K562 (cell line): ENCODE data around the gene NSG2.

Experiments used
- ARNT ChIP-seq, 2 experiments: fragments of 450-650 bp; IDR thresholded peaks; 2 replicates each; pipeline ENCODE4 v1.6.1; 2016; ENCODE audit warnings: mild to moderate bottlenecking in 1 of 2
- BRD4 ChIP-seq: fragments of 200-600 bp; sonication (generic); IDR thresholded peaks from 2 replicates; pipeline ENCODE4 v1.6.1; 2017; ENCODE audit warnings: inconsistent platforms
- EP300 ChIP-seq: IDR thresholded peaks from 2 replicates; pipeline ENCODE4 v1.6.1; 2012; ENCODE audit warnings: low read length, improper control_type of control experiment
- HMG20B ChIP-seq: fragments of 250-450 bp; sonication (Bioruptor Pico); IDR thresholded peaks from 2 replicates; pipeline ENCODE4 v1.5.0; 2021; ENCODE audit warnings: mild to moderate bottlenecking
- SMAD3 ChIP-seq: fragments of 450-650 bp; formaldehyde crosslinking; conservative IDR thresholded peaks from 2 replicates; pipeline ENCODE4 v1.4.0; 2020; ENCODE audit warnings: mild to moderate bottlenecking
- TEAD4 ChIP-seq, 2 experiments: sonication (generic) in 1 of 2; formaldehyde crosslinking in 1 of 2; IDR thresholded peaks; 2 replicates each; pipeline versions ENCODE4 v1.6.1 to v1.8.0; 2012 to 2022; ENCODE audit warnings: borderline replicate concordance in 1 of 2, inconsistent platforms in 1 of 2, low read length in 1 of 2, mild to moderate bottlenecking in 1 of 2, missing genetic modification reagents in 1 of 2
- ZNF121 ChIP-seq: sonication (generic); formaldehyde crosslinking; conservative IDR thresholded peaks from 2 replicates; pipeline ENCODE4 v1.8.0; 2022; ENCODE audit warnings: missing genetic modification reagents
- ZNF79 ChIP-seq: fragments of 250-450 bp; sonication (Bioruptor Pico); IDR thresholded peaks from 2 replicates; pipeline ENCODE4 v1.4.0; 2020; ENCODE audit warnings: low read depth, mild to moderate bottlenecking, moderate library complexity
- TF ChIP-seq, protein P1 (sequence below), 3 experiments: IDR thresholded peaks in 2 of 3; conservative IDR thresholded peaks in 1 of 3; 2 replicates each; pipeline ENCODE4 v1.5.1; 2011 to 2012; ENCODE audit warnings: low read length in 3 of 3, mild to moderate bottlenecking in 3 of 3, control low read depth in 2 of 3, improper control_type of control experiment in 1 of 3, inconsistent platforms in 1 of 3, low read depth in 1 of 3, mixed read lengths in 1 of 3, moderate library complexity in 1 of 3; ENCODE audit not compliant: insufficient read depth in 2 of 3
- TF ChIP-seq, protein P2 (sequence below): IDR thresholded peaks from 3 replicates; pipeline ENCODE4 v1.6.1; 2011; ENCODE audit warnings: borderline replicate concordance, mild to moderate bottlenecking; ENCODE audit not compliant: insufficient read length, insufficient read depth
- TF ChIP-seq, protein P3 (sequence below): fragments of 250-450 bp; sonication (Bioruptor Pico); IDR thresholded peaks from 2 replicates; pipeline ENCODE4 v1.4.0; 2020; ENCODE audit warnings: mild to moderate bottlenecking

DNA sequence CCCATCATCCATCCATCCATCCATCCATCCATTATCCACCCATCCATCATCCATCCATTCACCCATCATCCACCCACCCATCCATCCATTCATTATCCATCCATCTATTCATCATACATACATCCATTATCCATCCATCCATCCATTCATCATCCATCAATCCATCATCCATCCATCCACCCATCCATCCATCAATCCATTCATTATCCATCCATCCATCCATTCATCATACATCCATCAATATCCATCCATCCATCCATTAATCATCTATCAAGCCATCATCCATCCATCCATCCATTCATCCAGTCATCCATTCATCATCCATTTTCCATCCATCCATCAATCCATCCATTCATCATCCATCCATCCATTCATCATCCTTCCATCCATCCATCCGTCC lies 89.0 kb downstream of the NSG2 start:
- TF ChIP-seq SMAD3 (CRISPR knock-in tag) (no peak), ZNF121 (no peak), HMG20B (no peak), ARNT (IDR thresholded peaks at IDR 0.05) (no peak), TEAD4 (IDR thresholded peaks at IDR 0.05; ENCODE audit: low read length) (no peak), TEAD4 (CRISPR knock-in tag; IDR thresholded peaks at IDR 0.05; ENCODE audit: borderline replicate concordance) (no peak), BRD4 (no peak), EP300 (no peak), ZNF79 (CRISPR knock-in tag) (no peak)
- TF ChIP-seq, protein P1, sequence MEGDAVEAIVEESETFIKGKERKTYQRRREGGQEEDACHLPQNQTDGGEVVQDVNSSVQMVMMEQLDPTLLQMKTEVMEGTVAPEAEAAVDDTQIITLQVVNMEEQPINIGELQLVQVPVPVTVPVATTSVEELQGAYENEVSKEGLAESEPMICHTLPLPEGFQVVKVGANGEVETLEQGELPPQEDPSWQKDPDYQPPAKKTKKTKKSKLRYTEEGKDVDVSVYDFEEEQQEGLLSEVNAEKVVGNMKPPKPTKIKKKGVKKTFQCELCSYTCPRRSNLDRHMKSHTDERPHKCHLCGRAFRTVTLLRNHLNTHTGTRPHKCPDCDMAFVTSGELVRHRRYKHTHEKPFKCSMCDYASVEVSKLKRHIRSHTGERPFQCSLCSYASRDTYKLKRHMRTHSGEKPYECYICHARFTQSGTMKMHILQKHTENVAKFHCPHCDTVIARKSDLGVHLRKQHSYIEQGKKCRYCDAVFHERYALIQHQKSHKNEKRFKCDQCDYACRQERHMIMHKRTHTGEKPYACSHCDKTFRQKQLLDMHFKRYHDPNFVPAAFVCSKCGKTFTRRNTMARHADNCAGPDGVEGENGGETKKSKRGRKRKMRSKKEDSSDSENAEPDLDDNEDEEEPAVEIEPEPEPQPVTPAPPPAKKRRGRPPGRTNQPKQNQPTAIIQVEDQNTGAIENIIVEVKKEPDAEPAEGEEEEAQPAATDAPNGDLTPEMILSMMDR (IDR thresholded peaks at IDR 0.05 in 2 of 3, conservative IDR thresholded peaks at IDR 0.05 in 1 of 3; ENCODE audit: insufficient read depth in 2 of 3, low read depth in 1 of 3, low read length in 3 of 3), result no peak
- TF ChIP-seq, protein P2, sequence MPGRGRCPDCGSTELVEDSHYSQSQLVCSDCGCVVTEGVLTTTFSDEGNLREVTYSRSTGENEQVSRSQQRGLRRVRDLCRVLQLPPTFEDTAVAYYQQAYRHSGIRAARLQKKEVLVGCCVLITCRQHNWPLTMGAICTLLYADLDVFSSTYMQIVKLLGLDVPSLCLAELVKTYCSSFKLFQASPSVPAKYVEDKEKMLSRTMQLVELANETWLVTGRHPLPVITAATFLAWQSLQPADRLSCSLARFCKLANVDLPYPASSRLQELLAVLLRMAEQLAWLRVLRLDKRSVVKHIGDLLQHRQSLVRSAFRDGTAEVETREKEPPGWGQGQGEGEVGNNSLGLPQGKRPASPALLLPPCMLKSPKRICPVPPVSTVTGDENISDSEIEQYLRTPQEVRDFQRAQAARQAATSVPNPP, result no peak
- TF ChIP-seq, protein P3, sequence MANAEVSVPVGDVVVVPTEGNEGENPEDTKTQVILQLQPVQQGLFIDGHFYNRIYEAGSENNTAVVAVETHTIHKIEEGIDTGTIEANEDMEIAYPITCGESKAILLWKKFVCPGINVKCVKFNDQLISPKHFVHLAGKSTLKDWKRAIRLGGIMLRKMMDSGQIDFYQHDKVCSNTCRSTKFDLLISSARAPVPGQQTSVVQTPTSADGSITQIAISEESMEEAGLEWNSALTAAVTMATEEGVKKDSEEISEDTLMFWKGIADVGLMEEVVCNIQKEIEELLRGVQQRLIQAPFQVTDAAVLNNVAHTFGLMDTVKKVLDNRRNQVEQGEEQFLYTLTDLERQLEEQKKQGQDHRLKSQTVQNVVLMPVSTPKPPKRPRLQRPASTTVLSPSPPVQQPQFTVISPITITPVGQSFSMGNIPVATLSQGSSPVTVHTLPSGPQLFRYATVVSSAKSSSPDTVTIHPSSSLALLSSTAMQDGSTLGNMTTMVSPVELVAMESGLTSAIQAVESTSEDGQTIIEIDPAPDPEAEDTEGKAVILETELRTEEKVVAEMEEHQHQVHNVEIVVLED, result no peak
